ENCODE results near the gene DEDD.

DEDD gene

GRCh38 chr1:161132410-161133219 lies at the start of gene DEDD:
TSS of gene DEDD (minus strand) at chr1:161132667. CDS start at chr1:161124462, 8,205 bp downstream.
- H3K4me3 ChIP-seq (ENCODE audit: low read length in 2 of 2) = peak within 1 kb of the TSS; percentile 92 to 93
- peaks cover 11 to 12% of the 10 kb centered on the region in 2 donors for H3K4me1 ChIP-seq (ENCODE audit: control insufficient read depth in 2 of 2, insufficient read depth in 2 of 2, low read length in 2 of 2)
- peak within 1 kb of the TSS; percentile 82 to 87 for H3K9ac ChIP-seq (ENCODE audit: low read depth in 1 of 2, low read length in 2 of 2)

GRCh38 chr1:161182214-161182613 lies 49.7 kb upstream of the DEDD start:
- Histone ChIP-seq H3K9ac (ENCODE audit: low read depth in 1 of 2, low read length in 2 of 2) (no peak overlapping the region), H3K4me3 (ENCODE audit: low read length in 2 of 2) (peak overlapping the region in 1 of 2 donors; percentile 0), H3K36me3 (ENCODE audit: control insufficient read depth in 2 of 2, insufficient read depth in 2 of 2, low read length in 2 of 2) (no peaks in the 10 kb centered on the region), H3K9me3 (ENCODE audit: control insufficient read depth in 2 of 2, low read length in 2 of 2) (no peaks in the 10 kb centered on the region), H3K27me3 (ENCODE audit: control insufficient read depth in 2 of 2, insufficient read depth in 2 of 2, low read length in 2 of 2) (no peaks in the 10 kb centered on the region), H3K27ac (ENCODE audit: low read depth in 2 of 2, low read length in 2 of 2) (peak overlapping the region; percentile 40 to 63), H3K4me1 (ENCODE audit: control insufficient read depth in 2 of 2, insufficient read depth in 2 of 2, low read length in 2 of 2) (peaks cover 5 to 13% of the 10 kb centered on the region in 2 donors)

More at GRCh38 chr1:161132410-161133219, at the start of gene DEDD:
- no peaks in the 10 kb centered on the region for H3K27me3 ChIP-seq (ENCODE audit: control insufficient read depth in 2 of 2, insufficient read depth in 2 of 2, low read length in 2 of 2)
- H3K36me3 ChIP-seq (ENCODE audit: control insufficient read depth in 2 of 2, insufficient read depth in 2 of 2, low read length in 2 of 2) = peaks cover 16% of the 10 kb centered on the region in 2 donors
- peak within 1 kb of the TSS; percentile 93 to 96 for H3K27ac ChIP-seq (ENCODE audit: low read depth in 2 of 2, low read length in 2 of 2)
- no peaks in the 10 kb centered on the region for H3K9me3 ChIP-seq (ENCODE audit: control insufficient read depth in 2 of 2, low read length in 2 of 2)

GRCh38 chr1:161180639-161181038 lies 48.2 kb upstream of the DEDD start:
- Histone ChIP-seq H3K27me3 (ENCODE audit: control insufficient read depth in 2 of 2, insufficient read depth in 2 of 2, low read length in 2 of 2) (no peaks in the 10 kb centered on the region), H3K9ac (ENCODE audit: low read depth in 1 of 2, low read length in 2 of 2) (peak overlapping the region in 1 of 2 donors; percentile 17), H3K4me3 (ENCODE audit: low read length in 2 of 2) (no peak overlapping the region), H3K4me1 (ENCODE audit: control insufficient read depth in 2 of 2, insufficient read depth in 2 of 2, low read length in 2 of 2) (peaks cover 13 to 17% of the 10 kb centered on the region in 2 donors), H3K36me3 (ENCODE audit: control insufficient read depth in 2 of 2, insufficient read depth in 2 of 2, low read length in 2 of 2) (no peaks in the 10 kb centered on the region), H3K9me3 (ENCODE audit: control insufficient read depth in 2 of 2, low read length in 2 of 2) (no peaks in the 10 kb centered on the region), H3K27ac (ENCODE audit: low read depth in 2 of 2, low read length in 2 of 2) (no peak overlapping the region)

GRCh38 chr1:161179698-161180097 lies 47.2 kb upstream of the DEDD start:
- H3K4me3 ChIP-seq (ENCODE audit: low read length in 2 of 2) = no peak overlapping the region
- H3K9me3 ChIP-seq (ENCODE audit: control insufficient read depth in 2 of 2, low read length in 2 of 2) = no peaks in the 10 kb centered on the region
- peaks cover 13 to 14% of the 10 kb centered on the region in 2 donors for H3K4me1 ChIP-seq (ENCODE audit: control insufficient read depth in 2 of 2, insufficient read depth in 2 of 2, low read length in 2 of 2)
- peaks cover 0 to 6% of the 10 kb centered on the region in 2 donors for H3K36me3 ChIP-seq (ENCODE audit: control insufficient read depth in 2 of 2, insufficient read depth in 2 of 2, low read length in 2 of 2)
- no peaks in the 10 kb centered on the region for H3K27me3 ChIP-seq (ENCODE audit: control insufficient read depth in 2 of 2, insufficient read depth in 2 of 2, low read length in 2 of 2)
- H3K27ac ChIP-seq (ENCODE audit: low read depth in 2 of 2, low read length in 2 of 2) = no peak overlapping the region
- H3K9ac ChIP-seq (ENCODE audit: low read depth in 1 of 2, low read length in 2 of 2) = no peak overlapping the region

- Histone ChIP-seq H3K9me3 (ENCODE audit: control insufficient read depth in 2 of 2, low read length in 2 of 2) (no peaks in the 10 kb centered on the region), H3K4me1 (ENCODE audit: control insufficient read depth in 2 of 2, insufficient read depth in 2 of 2, low read length in 2 of 2) (peaks cover 12 to 13% of the 10 kb centered on the region in 2 donors), H3K27ac (ENCODE audit: low read depth in 2 of 2, low read length in 2 of 2) (peak overlapping the region; percentile 80 to 91), H3K9ac (ENCODE audit: low read depth in 1 of 2, low read length in 2 of 2) (peak overlapping the region; percentile 94), H3K4me3 (ENCODE audit: low read length in 2 of 2) (peak overlapping the region; percentile 92 to 98), H3K27me3 (ENCODE audit: control insufficient read depth in 2 of 2, insufficient read depth in 2 of 2, low read length in 2 of 2) (no peaks in the 10 kb centered on the region), H3K36me3 (ENCODE audit: control insufficient read depth in 2 of 2, insufficient read depth in 2 of 2, low read length in 2 of 2) (peaks cover 7 to 17% of the 10 kb centered on the region in 2 donors)
Measured at GRCh38 chr1:161177936-161178244, 45.4 kb upstream of the DEDD start.

- Histone ChIP-seq H3K27me3 (ENCODE audit: control insufficient read depth in 2 of 2, insufficient read depth in 2 of 2, low read length in 2 of 2) (no peaks in the 10 kb centered on the region), H3K27ac (ENCODE audit: low read depth in 2 of 2, low read length in 2 of 2) (peak within 1 kb of the TSS; percentile 80 to 91), H3K4me1 (ENCODE audit: control insufficient read depth in 2 of 2, insufficient read depth in 2 of 2, low read length in 2 of 2) (peaks cover 10 to 13% of the 10 kb centered on the region in 2 donors), H3K36me3 (ENCODE audit: control insufficient read depth in 2 of 2, insufficient read depth in 2 of 2, low read length in 2 of 2) (peaks cover 7 to 20% of the 10 kb centered on the region in 2 donors), H3K9me3 (ENCODE audit: control insufficient read depth in 2 of 2, low read length in 2 of 2) (no peaks in the 10 kb centered on the region), H3K9ac (ENCODE audit: low read depth in 1 of 2, low read length in 2 of 2) (peak within 1 kb of the TSS; percentile 94), H3K4me3 (ENCODE audit: low read length in 2 of 2) (peak within 1 kb of the TSS; percentile 92 to 98)
Measured at GRCh38 chr1:161177112-161177935, 44.9 kb upstream of the DEDD start, which contains the start of gene B4GALT3. TSS of gene B4GALT3 (minus strand) at chr1:161177507. CDS start at chr1:161176060, 1,447 bp downstream.

GRCh38 chr1:161176468-161177111 lies 44.1 kb upstream of the DEDD start:
- peaks cover 13 to 26% of the 10 kb centered on the region in 2 donors for H3K36me3 ChIP-seq (ENCODE audit: control insufficient read depth in 2 of 2, insufficient read depth in 2 of 2, low read length in 2 of 2)
- H3K4me1 ChIP-seq (ENCODE audit: control insufficient read depth in 2 of 2, insufficient read depth in 2 of 2, low read length in 2 of 2) = peaks cover 10 to 13% of the 10 kb centered on the region in 2 donors
- H3K9me3 ChIP-seq (ENCODE audit: control insufficient read depth in 2 of 2, low read length in 2 of 2) = no peaks in the 10 kb centered on the region
- peak overlapping the region; percentile 92 to 98 for H3K4me3 ChIP-seq (ENCODE audit: low read length in 2 of 2)
- H3K9ac ChIP-seq (ENCODE audit: low read depth in 1 of 2, low read length in 2 of 2) = peak overlapping the region; percentile 94
- H3K27me3 ChIP-seq (ENCODE audit: control insufficient read depth in 2 of 2, insufficient read depth in 2 of 2, low read length in 2 of 2) = no peaks in the 10 kb centered on the region
- peak overlapping the region; percentile 80 to 91 for H3K27ac ChIP-seq (ENCODE audit: low read depth in 2 of 2, low read length in 2 of 2)

GRCh38 chr1:161175771-161176453 lies 43.4 kb upstream of the DEDD start:
- peak overlapping the region; percentile 80 to 91 for H3K27ac ChIP-seq (ENCODE audit: low read depth in 2 of 2, low read length in 2 of 2)
- H3K9ac ChIP-seq (ENCODE audit: low read depth in 1 of 2, low read length in 2 of 2) = peak overlapping the region; percentile 94
- no peaks in the 10 kb centered on the region for H3K27me3 ChIP-seq (ENCODE audit: control insufficient read depth in 2 of 2, insufficient read depth in 2 of 2, low read length in 2 of 2)
- peak overlapping the region in 1 of 2 donors; percentile 98 for H3K4me3 ChIP-seq (ENCODE audit: low read length in 2 of 2)
- H3K9me3 ChIP-seq (ENCODE audit: control insufficient read depth in 2 of 2, low read length in 2 of 2) = no peaks in the 10 kb centered on the region
- H3K36me3 ChIP-seq (ENCODE audit: control insufficient read depth in 2 of 2, insufficient read depth in 2 of 2, low read length in 2 of 2) = peaks cover 18 to 33% of the 10 kb centered on the region in 2 donors
- peaks cover 10 to 13% of the 10 kb centered on the region in 2 donors for H3K4me1 ChIP-seq (ENCODE audit: control insufficient read depth in 2 of 2, insufficient read depth in 2 of 2, low read length in 2 of 2)

GRCh38 chr1:161174911-161175310 lies 42.4 kb upstream of the DEDD start:
- H3K27ac ChIP-seq (ENCODE audit: low read depth in 2 of 2, low read length in 2 of 2) = peak overlapping the region in 1 of 2 donors; percentile 91
- H3K27me3 ChIP-seq (ENCODE audit: control insufficient read depth in 2 of 2, insufficient read depth in 2 of 2, low read length in 2 of 2) = no peaks in the 10 kb centered on the region
- H3K9ac ChIP-seq (ENCODE audit: low read depth in 1 of 2, low read length in 2 of 2) = no peak overlapping the region
- H3K36me3 ChIP-seq (ENCODE audit: control insufficient read depth in 2 of 2, insufficient read depth in 2 of 2, low read length in 2 of 2) = peaks cover 24 to 39% of the 10 kb centered on the region in 2 donors
- H3K4me3 ChIP-seq (ENCODE audit: low read length in 2 of 2) = no peak overlapping the region
- H3K4me1 ChIP-seq (ENCODE audit: control insufficient read depth in 2 of 2, insufficient read depth in 2 of 2, low read length in 2 of 2) = peaks cover 10 to 13% of the 10 kb centered on the region in 2 donors
- H3K9me3 ChIP-seq (ENCODE audit: control insufficient read depth in 2 of 2, low read length in 2 of 2) = no peaks in the 10 kb centered on the region

All from mucosa of rectum (tissue), 2 donors.